VCaP (cell line): ENCODE measurements around the gene BAIAP2L2.

Experiments
- H3K27ac ChIP-seq: fragments of 450-650 bp; 2 replicates; pipeline ENCODE4 v1.5.1; 2017
- CTCF ChIP-seq: fragments of 450-650 bp; conservative IDR thresholded peaks from 2 replicates; pipeline ENCODE4 v1.5.1; 2017; ENCODE audit warnings: mild to moderate bottlenecking, moderate library complexity

Gene BAIAP2L2

GRCh38 chr22:38109371-38110001 lies 998 bp downstream of the BAIAP2L2 start:
- no peak overlapping the region for H3K27ac ChIP-seq
- TF ChIP-seq CTCF = no peak

- TF ChIP-seq CTCF = no peak
- H3K27ac ChIP-seq = no peak overlapping the region
Observed at GRCh38 chr22:38108561-38109319, 1.7 kb downstream of the BAIAP2L2 start.

GRCh38 chr22:38107692-38108515 lies 2.6 kb downstream of the BAIAP2L2 start:
- TF ChIP-seq CTCF = no peak
- H3K27ac ChIP-seq = no peak overlapping the region

- TF ChIP-seq CTCF = no peak
Observed at GRCh38 chr22:38106814-38107578, 3.5 kb downstream of the BAIAP2L2 start.

GRCh38 chr22:38104084-38104483 lies 6.4 kb downstream of the BAIAP2L2 start:
- no peak overlapping the region for H3K27ac ChIP-seq
- peak; percentile 40 for TF ChIP-seq CTCF

More at GRCh38 chr22:38106814-38107578, 3.5 kb downstream of the BAIAP2L2 start:
- no peak overlapping the region for H3K27ac ChIP-seq

GRCh38 chr22:38103641-38104040 lies 6.8 kb downstream of the BAIAP2L2 start:
- no peak overlapping the region for H3K27ac ChIP-seq
- no peak for TF ChIP-seq CTCF
